HT1080 (cell line): Measurements from ENCODE around the gene CPEB3. TPM values are rescaled to one million over a fixed set of nuclear protein-coding genes. Genes with fewer than 3 reads are reported as not detected.

ENCODE experiments used
- DNase-seq: peaks from one replicate; pipeline ENCODE4 v3.0.0-alpha.2; 2015; ENCODE audit warnings: low read depth
- polyA plus RNA-seq, 2 experiments: library from polyadenylated mRNA; depleted of rRNA; stranded (reverse); fragments of >200 nt; gene quantifications; 2 replicates each; pipeline ENCODE4 v1.2.3, GENCODE V29; 2015
- total RNA-seq: library from RNA; depleted of rRNA; stranded (reverse); fragments of >200 nt; shearing (Covaris generic); gene quantifications from 2 replicates; pipeline ENCODE4 v1.2.3, GENCODE V29; 2014; rRNA removed

The CPEB3 gene
- total RNA-seq, result 0.37 and 0.43 TPM in 2 replicates
- 0.44 and 0.57 TPM in 2 replicates for polyA plus RNA-seq (2015; cell fraction: cytosol; rRNA removed)
- polyA plus RNA-seq (2015; cell fraction: nucleus; rRNA removed), result 0.70 and 1.0 TPM in 2 replicates

- DNase-seq, result peak; percentile 97
Measured at GRCh38 chr10:92290837-92291615, at the start of gene CPEB3, which contains the start of gene MARCHF5. CPEB3 (minus strand) TSS chr10:92291078; CDS start chr10:92240350, 50,728 bp downstream. MARCHF5 (plus strand) TSS chr10:92291167; CDS start chr10:92291495, 328 bp downstream.

GRCh38 chr10:92329927-92330326 lies 39.0 kb upstream of the CPEB3 start:
- DNase-seq, result peak; percentile 56

GRCh38 chr10:92328993-92329392 lies 38.1 kb upstream of the CPEB3 start:
- no peak for DNase-seq

- no peak for DNase-seq
Measured at GRCh38 chr10:92327445-92328433, 36.9 kb upstream of the CPEB3 start.

GRCh38 chr10:92323079-92323478 lies 32.2 kb upstream of the CPEB3 start:
- no peak for DNase-seq

GRCh38 chr10:92316610-92317009 lies 25.7 kb upstream of the CPEB3 start:
- DNase-seq, result no peak

- DNase-seq, result no peak
Measured at GRCh38 chr10:92313750-92314149, 22.9 kb upstream of the CPEB3 start.

- no peak for DNase-seq
Measured at GRCh38 chr10:92309272-92309671, 18.4 kb upstream of the CPEB3 start.

GRCh38 chr10:92305133-92306072 lies 14.5 kb upstream of the CPEB3 start:
- DNase-seq, result no peak

- DNase-seq, result no peak
Measured at GRCh38 chr10:92304061-92304460, 13.2 kb upstream of the CPEB3 start.

GRCh38 chr10:92303096-92303495 lies 12.2 kb upstream of the CPEB3 start:
- DNase-seq, result no peak

- no peak for DNase-seq
Measured at GRCh38 chr10:92298487-92298886, 7.6 kb upstream of the CPEB3 start.

- DNase-seq, result peak; percentile 40
Measured at GRCh38 chr10:92291921-92292845, 1.3 kb upstream of the CPEB3 start.

GRCh38 chr10:92291616-92291865 lies 663 bp upstream of the CPEB3 start:
- DNase-seq, result no peak

GRCh38 chr10:92290076-92290836 lies 622 bp downstream of the CPEB3 start:
- peak; percentile 38 for DNase-seq

GRCh38 chr10:92284112-92284704 lies 6.7 kb downstream of the CPEB3 start:
- DNase-seq, result no peak

- no peak for DNase-seq
Measured at GRCh38 chr10:92278996-92279696, 11.7 kb downstream of the CPEB3 start.

GRCh38 chr10:92274071-92274470 lies 16.8 kb downstream of the CPEB3 start:
- DNase-seq, result no peak
